KOPT-K1 (cell line): ENCODE data around the gene CUL9.

Source experiments
- H3K27ac ChIP-seq: fragments of 200-600 bp; sonication (generic); 2 replicates; pipeline ENCODE4 v1.5.1; 2016; ENCODE audit warnings: antibody characterized with exemption, mild to moderate bottlenecking, low read depth, low read length; ENCODE audit not compliant: poor library complexity, severe bottlenecking
- H3K36me3 ChIP-seq: fragments of 200-600 bp; sonication (generic); 2 replicates; pipeline ENCODE4 v1.5.1; 2017; ENCODE audit warnings: antibody characterized with exemption, mild to moderate bottlenecking, low read length, moderate library complexity; ENCODE audit not compliant: insufficient read depth
- H3K9me3 ChIP-seq: fragments of 200-600 bp; sonication (generic); 2 replicates; pipeline ENCODE4 v1.5.1; 2017; ENCODE audit warnings: antibody characterized with exemption, low read length, mild to moderate bottlenecking; ENCODE audit not compliant: insufficient read depth, poor library complexity, severe bottlenecking

The CUL9 gene

DNA sequence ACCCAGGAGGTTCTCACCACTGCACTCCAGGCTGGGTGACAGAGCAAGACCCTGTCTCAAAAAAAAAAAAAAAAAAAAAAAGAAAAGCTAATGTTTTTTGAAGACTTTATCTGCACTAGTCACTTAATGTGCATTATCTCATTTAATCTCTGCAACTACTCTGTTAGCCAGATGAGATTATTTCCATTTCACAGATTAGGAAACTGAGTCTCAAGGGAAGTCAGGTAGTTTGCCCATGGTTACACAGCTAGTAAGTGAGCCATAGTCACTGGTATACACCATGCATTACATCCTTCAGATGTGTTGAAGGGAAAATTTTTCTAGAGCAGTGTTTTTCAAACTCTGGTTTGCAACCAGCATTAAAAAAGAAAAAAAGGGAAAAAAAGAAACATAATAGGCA lies 18.1 kb upstream of the CUL9 start:
- Histone ChIP-seq H3K36me3 (peaks cover 26% of the 10 kb centered on the region), H3K27ac (no peak overlapping the region), H3K9me3 (no peaks in the 10 kb centered on the region)

- Histone ChIP-seq H3K27ac (peak overlapping the region; percentile 81), H3K36me3 (peaks cover 11% of the 10 kb centered on the region), H3K9me3 (no peaks in the 10 kb centered on the region)
Measured at GRCh38 chr6:43170417-43170930, 11.5 kb upstream of the CUL9 start.

GRCh38 chr6:43170931-43171706 lies 10.9 kb upstream of the CUL9 start, which contains the start of gene SRF:
SRF (plus strand) TSS chr6:43171269; CDS start chr6:43171657, 388 bp downstream.
- Histone ChIP-seq H3K36me3 (peaks cover 17% of the 10 kb centered on the region), H3K27ac (peak within 1 kb of the TSS; percentile 81), H3K9me3 (no peaks in the 10 kb centered on the region)

- Histone ChIP-seq H3K27ac (peak overlapping the region; percentile 81), H3K36me3 (peaks cover 23% of the 10 kb centered on the region)
Measured at GRCh38 chr6:43171707-43172103, 10.3 kb upstream of the CUL9 start.

DNA sequence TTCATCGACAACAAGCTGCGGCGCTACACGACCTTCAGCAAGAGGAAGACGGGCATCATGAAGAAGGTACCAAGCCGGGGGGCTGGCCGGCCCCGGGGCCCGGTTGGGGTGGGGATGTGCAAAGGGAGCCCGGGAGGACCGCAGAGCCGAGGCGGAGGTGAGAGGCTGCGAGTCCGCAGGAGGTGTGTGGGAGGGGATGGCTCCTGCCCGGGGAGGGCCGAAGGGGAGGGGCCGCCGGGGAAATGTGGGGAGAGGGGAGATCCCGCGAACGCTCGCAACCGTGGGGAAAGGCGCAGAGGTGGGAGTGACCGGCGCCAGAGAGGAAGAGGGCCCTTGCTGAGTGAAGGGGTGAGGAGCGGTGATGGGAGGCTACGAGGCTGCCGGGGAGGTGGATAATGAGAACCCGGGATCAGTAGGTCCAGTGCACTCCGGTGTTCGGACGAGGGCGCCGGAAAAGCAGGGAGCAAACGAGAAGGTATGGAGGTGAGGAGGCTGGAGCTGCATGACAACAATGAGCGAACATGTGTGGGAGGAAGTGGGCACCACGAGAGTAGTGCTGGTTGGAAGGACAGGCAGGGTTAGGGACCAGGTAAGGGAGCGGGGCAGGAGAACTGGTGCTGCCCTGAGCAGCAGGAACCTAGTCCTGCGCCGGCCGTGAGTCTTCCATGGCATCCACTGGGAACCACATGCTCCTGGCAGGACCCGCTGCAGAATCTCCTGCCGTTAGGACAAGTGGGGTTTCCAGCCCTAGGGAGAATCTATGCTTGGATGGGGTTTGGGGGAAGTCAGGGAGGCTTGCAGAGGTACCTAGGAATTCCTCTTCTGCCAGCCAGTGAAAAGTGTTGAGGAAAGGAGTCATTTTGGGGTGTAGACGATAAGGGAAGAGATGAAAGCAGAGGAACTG lies 9.6 kb upstream of the CUL9 start:
- peak overlapping the region; percentile 81 for H3K27ac ChIP-seq
- H3K9me3 ChIP-seq, result no peaks in the 10 kb centered on the region
- peaks cover 29% of the 10 kb centered on the region for H3K36me3 ChIP-seq

More at GRCh38 chr6:43171707-43172103, 10.3 kb upstream of the CUL9 start:
- no peaks in the 10 kb centered on the region for H3K9me3 ChIP-seq

- Histone ChIP-seq H3K27ac (peak overlapping the region; percentile 32), H3K9me3 (no peaks in the 10 kb centered on the region), H3K36me3 (peaks cover 43% of the 10 kb centered on the region)
Measured at GRCh38 chr6:43173591-43174262, 8.3 kb upstream of the CUL9 start.

DNA sequence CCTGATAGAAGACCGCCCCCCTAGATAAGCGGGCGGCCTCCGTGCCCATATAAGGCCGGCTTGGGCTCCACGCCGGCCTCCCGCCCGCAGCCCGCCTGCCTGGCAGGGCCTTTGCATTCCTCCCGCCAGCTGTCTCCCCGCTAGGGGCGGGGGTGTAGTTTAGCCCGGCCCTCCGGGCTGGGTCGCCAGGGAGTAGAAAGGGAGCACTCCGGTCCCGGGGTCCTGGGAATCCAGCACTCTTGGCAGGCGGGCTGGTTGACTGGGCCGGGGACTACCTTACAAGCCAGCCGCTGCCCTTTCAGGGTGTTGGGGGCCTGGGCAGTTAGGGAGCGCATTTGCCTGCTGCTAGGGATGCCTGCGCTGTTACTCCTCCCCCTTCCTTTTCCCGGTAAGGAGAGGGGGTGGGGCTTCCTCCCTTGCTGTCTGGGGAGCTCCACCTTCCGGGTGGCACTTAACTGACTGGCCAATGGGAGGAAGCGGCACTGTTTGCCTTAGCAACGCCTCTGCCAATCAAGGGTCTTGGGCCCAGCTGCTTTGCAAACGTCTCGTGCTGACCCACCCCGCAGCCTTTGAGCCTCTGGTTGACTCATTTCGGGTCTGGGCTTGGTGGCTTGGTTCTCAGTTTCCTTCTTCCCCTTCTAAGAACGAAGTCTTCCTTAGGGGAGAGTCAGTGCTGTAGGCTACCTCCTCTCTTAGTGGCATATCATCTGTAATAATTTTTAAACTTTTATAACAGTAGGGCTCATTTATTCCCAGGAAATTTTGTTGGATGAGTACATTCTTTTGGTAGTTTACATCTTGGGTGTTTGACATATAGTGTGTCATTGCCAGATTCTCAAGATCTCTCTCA lies 7.5 kb upstream of the CUL9 start:
- peaks cover 50% of the 10 kb centered on the region for H3K36me3 ChIP-seq
- peak overlapping the region; percentile 32 for H3K27ac ChIP-seq
- no peaks in the 10 kb centered on the region for H3K9me3 ChIP-seq

GRCh38 chr6:43175676-43176422 lies 6.1 kb upstream of the CUL9 start:
- H3K36me3 ChIP-seq, result peaks cover 52% of the 10 kb centered on the region
- no peak overlapping the region for H3K27ac ChIP-seq
- no peaks in the 10 kb centered on the region for H3K9me3 ChIP-seq

- no peaks in the 10 kb centered on the region for H3K9me3 ChIP-seq
- peaks cover 52% of the 10 kb centered on the region for H3K36me3 ChIP-seq
- no peak overlapping the region for H3K27ac ChIP-seq
Measured at GRCh38 chr6:43176423-43176786, 5.6 kb upstream of the CUL9 start.

GRCh38 chr6:43178150-43178549 lies 3.8 kb upstream of the CUL9 start:
- H3K36me3 ChIP-seq, result peaks cover 52% of the 10 kb centered on the region

GRCh38 chr6:43178951-43179830 lies 2.8 kb upstream of the CUL9 start:
- peaks cover 51% of the 10 kb centered on the region for H3K36me3 ChIP-seq
- no peak overlapping the region for H3K27ac ChIP-seq
- no peaks in the 10 kb centered on the region for H3K9me3 ChIP-seq

More at GRCh38 chr6:43178150-43178549, 3.8 kb upstream of the CUL9 start:
- Histone ChIP-seq H3K27ac (no peak overlapping the region), H3K9me3 (no peaks in the 10 kb centered on the region)

GRCh38 chr6:43180058-43180457 lies 1.9 kb upstream of the CUL9 start:
- Histone ChIP-seq H3K27ac (no peak overlapping the region), H3K9me3 (no peaks in the 10 kb centered on the region), H3K36me3 (peaks cover 56% of the 10 kb centered on the region)

- Histone ChIP-seq H3K36me3 (peaks cover 51% of the 10 kb centered on the region), H3K9me3 (no peaks in the 10 kb centered on the region), H3K27ac (no peak overlapping the region)
Measured at GRCh38 chr6:43180985-43181384, 1.0 kb upstream of the CUL9 start.
